Endothelial cell of umbilical vein (primary cell): ENCODE data around the gene IL20. TPM values are rescaled to one million over a fixed set of nuclear protein-coding genes. Genes with fewer than 3 reads are reported as not detected.

ENCODE experiments used
- BruUV-seq: library from RNA; stranded (reverse); fragments of 400-500 nt; replicated peaks from 2 replicates; lab custom pipeline; 2021; lab: Mats Ljungman, UMichigan
- CTCF ChIA-PET: fragments of 300-600, 350-600 bp; sonication (Branson Sonifier 250); formaldehyde crosslinking; loops from one replicate; lab custom pipeline; 2021; ENCODE audit warnings: antibody characterized with exemption, inconsistent platforms; lab: Charles Lee
- POLR2A ChIA-PET: fragments of 300-600, 350-600 bp; sonication (Branson Sonifier 250); formaldehyde crosslinking; loops from one replicate; lab custom pipeline; 2021; ENCODE audit warnings: antibody characterized with exemption, inconsistent platforms; lab: Charles Lee
- DNase-seq: peaks from one replicate; pipeline ENCODE4 v3.0.0-alpha.2; 2011; ENCODE audit warnings: low read depth, low spot score
- FAIRE-seq: peaks from 2 replicates; lab custom pipeline; 2011; peaks lifted over from hg19 to GRCh38; lab: Jason Lieb, UNC
- H2AFZ ChIP-seq: 2 replicates; pipeline ENCODE4 v1.6.0; 2012; ENCODE audit warnings: low read depth, low read length, control low read depth, inconsistent platforms
- H3K27ac ChIP-seq: 2 replicates; pipeline ENCODE4 v1.5.1; 2011; ENCODE audit warnings: low read depth, mild to moderate bottlenecking, control low read depth, low read length, moderate library complexity; ENCODE audit not compliant: insufficient read depth
- H3K27me3 ChIP-seq, 2 experiments: 2 replicates each; pipeline versions ENCODE4 v1.6.0 to v1.6.1; 2011; ENCODE audit warnings: low read length in 2 of 2, mixed read lengths in 1 of 2; ENCODE audit not compliant: control insufficient read depth in 2 of 2, insufficient read depth in 2 of 2
- H3K36me3 ChIP-seq, 2 experiments: 2 replicates in 1 of 2; 3 replicates in 1 of 2; pipeline ENCODE4 v1.5.1; 2011; ENCODE audit warnings: low read length in 2 of 2, mild to moderate bottlenecking in 1 of 2, moderate library complexity in 1 of 2; ENCODE audit not compliant: control insufficient read depth in 2 of 2, insufficient read depth in 2 of 2; ENCODE audit errors: extremely low read depth in 1 of 2
- H3K4me1 ChIP-seq: 3 replicates; pipeline ENCODE4 v1.5.1; 2011; ENCODE audit warnings: mild to moderate bottlenecking, low read length; ENCODE audit not compliant: control insufficient read depth, insufficient read depth; ENCODE audit errors: extremely low read depth
- H3K4me2 ChIP-seq: 2 replicates; pipeline ENCODE4 v1.6.1; 2011; ENCODE audit warnings: low read length, control low read depth, mixed read lengths; ENCODE audit not compliant: insufficient read depth
- H3K4me3 ChIP-seq, 3 experiments: fragments of 200-600 bp in 1 of 3; sonication (generic), shearing (Covaris generic) in 1 of 3; replicated peaks in 1 of 3; 2 replicates each; pipeline ENCODE4 v1.5.1; 2011 to 2016; ENCODE audit warnings: control low read depth in 3 of 3, low read length in 3 of 3, mild to moderate bottlenecking in 2 of 3, inconsistent platforms in 1 of 3, low read depth in 1 of 3, moderate library complexity in 1 of 3; ENCODE audit not compliant: insufficient read depth in 1 of 3
- H3K79me2 ChIP-seq: 2 replicates; pipeline ENCODE4 v1.6.0; 2012; ENCODE audit warnings: low read length, inconsistent platforms; ENCODE audit not compliant: control insufficient read depth, insufficient read depth
- H3K9ac ChIP-seq: replicated peaks from 2 replicates; pipeline ENCODE3; 2011; ENCODE audit warnings: low read length, control low read depth; ENCODE audit not compliant: insufficient read depth; ENCODE audit errors: extremely low read depth
- H3K9me1 ChIP-seq: replicated peaks from 3 replicates; pipeline ENCODE4 v1.6.0; 2011; ENCODE audit warnings: mild to moderate bottlenecking, low read length; ENCODE audit not compliant: control insufficient read depth, insufficient read depth; ENCODE audit errors: extremely low read depth
- H3K9me3 ChIP-seq: replicated peaks from 2 replicates; pipeline ENCODE4 v1.5.1; 2012; ENCODE audit warnings: low read length, inconsistent platforms; ENCODE audit not compliant: control insufficient read depth, insufficient read depth
- H4K20me1 ChIP-seq: replicated peaks from 2 replicates; pipeline ENCODE3; 2011; ENCODE audit warnings: mild to moderate bottlenecking, low read length; ENCODE audit not compliant: control insufficient read depth, insufficient read depth; ENCODE audit errors: extremely low read depth
- CTCF ChIP-seq, 2 donors: IDR thresholded peaks; 1 replicate in 1 of 2; 2 replicates in 1 of 2; pipeline ENCODE4 v1.5.1; 2011; ENCODE audit warnings: low read length in 2 of 2, mild to moderate bottlenecking in 2 of 2, moderate library complexity in 2 of 2, control low read depth in 1 of 2, inconsistent platforms in 1 of 2, low read depth in 1 of 2; ENCODE audit not compliant: insufficient read depth in 1 of 2; ENCODE audit errors: extremely low read depth in 1 of 2
- EZH2 ChIP-seq: IDR thresholded peaks from 2 replicates; pipeline ENCODE4 v1.6.1; 2012; ENCODE audit warnings: borderline replicate concordance, low read depth, mild to moderate bottlenecking, moderate library complexity, low read length, inconsistent platforms; ENCODE audit not compliant: severe bottlenecking
- FOS ChIP-seq: IDR thresholded peaks from 2 replicates; pipeline ENCODE4 v1.6.1; 2011; ENCODE audit warnings: mild to moderate bottlenecking, low read length, moderate library complexity, borderline replicate concordance; ENCODE audit not compliant: insufficient read depth
- GATA2 ChIP-seq: IDR thresholded peaks from 2 replicates; pipeline ENCODE4 v1.7.0; 2011; ENCODE audit warnings: low read depth, mild to moderate bottlenecking, moderate library complexity, mixed read lengths, low read length; ENCODE audit not compliant: insufficient read length, insufficient read depth
- JUN ChIP-seq: IDR thresholded peaks from 2 replicates; pipeline ENCODE4 v1.6.1; 2011; ENCODE audit warnings: borderline replicate concordance, low read depth; ENCODE audit not compliant: insufficient read length, insufficient read depth
- MAX ChIP-seq: IDR thresholded peaks from 2 replicates; pipeline ENCODE4 v1.6.1; 2011; ENCODE audit not compliant: insufficient read depth, insufficient read length
- MYC ChIP-seq: IDR thresholded peaks from one replicate; pipeline ENCODE4 v1.6.1; 2011; ENCODE audit warnings: mild to moderate bottlenecking, low read depth, low read length
- POLR2A ChIP-seq: IDR thresholded peaks from 2 replicates; pipeline ENCODE4 v1.6.1; 2012; ENCODE audit warnings: low read depth, mild to moderate bottlenecking, control low read depth, low read length
- POLR2AphosphoS5 ChIP-seq: IDR thresholded peaks from 2 replicates; pipeline ENCODE4 v1.6.1; 2012; ENCODE audit warnings: low read depth, mild to moderate bottlenecking, control low read depth, low read length, moderate library complexity; ENCODE audit not compliant: insufficient read depth
- dilution Hi-C: fragments of 300-500 bp; cut with MboI; formaldehyde crosslinking; loops from one replicate; pipeline ENCODE4 v1.15.0; 2019; ENCODE audit warnings: low sequenced_read_pairs; ENCODE audit not compliant: extremely low pct_ligation_motif_present
- intact Hi-C: fragments of 100-400 bp; cut with micrococcal nuclease; formaldehyde crosslinking; loops from one replicate; pipeline ENCODE4 v1.10.0; 2022
- polyA plus RNA-seq, 4 experiments: library from polyadenylated mRNA; depleted of rRNA in 3 of 4; stranded (reverse) in 3 of 4; unstranded in 1 of 4; fragments of >200 nt; gene quantifications; 2 replicates each; pipeline versions ENCODE4 v1.2.1 to v1.2.3, GENCODE V29; 2011 to 2012; ENCODE audit warnings: missing spikeins in 1 of 4
- total RNA-seq: library from RNA; stranded (reverse); gene quantifications from 2 replicates; pipeline ENCODE4 v1.2.3, GENCODE V29; 2021

IL20 gene
- total and polyA plus RNA-seq, 2 donors (not counting 3 experiments of a cell fraction or from before 2014, with no cell fraction given) = not detected

DNA sequence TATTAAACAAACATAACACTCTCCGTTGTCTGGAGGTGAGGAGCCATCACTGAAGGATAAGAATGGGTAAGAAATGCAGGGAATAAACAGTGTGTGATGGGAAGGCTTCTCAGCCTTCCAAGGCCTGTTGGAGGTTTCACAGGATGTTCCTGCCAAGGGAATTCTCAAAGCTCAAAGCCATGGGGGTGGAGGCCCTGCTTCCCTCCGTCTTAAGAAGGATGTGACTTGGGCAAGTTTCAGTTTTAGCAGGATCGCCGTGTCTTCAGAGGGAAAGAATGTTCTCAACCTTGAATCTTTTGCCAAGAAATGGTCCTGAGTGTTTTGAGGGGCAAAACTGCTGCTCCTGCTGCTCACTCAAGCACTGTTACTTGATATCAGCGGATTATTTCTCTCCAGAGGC is 41.7 kb upstream of the IL20 start:
- intact Hi-C loops (no loop called here), dilution Hi-C loops (no loop called here)
- Histone ChIP-seq H3K27ac (no peak overlapping the region), H3K27me3 (peaks cover 0 to 2% of the 10 kb centered on the region in 2 experiments), H2AFZ (no peak overlapping the region), H3K9me1 (no peaks in the 10 kb centered on the region), H3K9me3 (no peaks in the 10 kb centered on the region), H3K36me3 (no peaks in the 10 kb centered on the region), H3K4me2 (no peak overlapping the region), H3K4me3 (no peak overlapping the region), H3K9ac (no peak overlapping the region), H3K79me2 (no peaks in the 10 kb centered on the region), H3K4me1 (peaks cover 5% of the 10 kb centered on the region), H4K20me1 (no peaks in the 10 kb centered on the region)
- TF ChIP-seq MAX (no peak), JUN (no peak), POLR2A (no peak), GATA2 (no peak), POLR2AphosphoS5 (no peak), CTCF (IDR thresholded peaks at IDR 0.05; ENCODE audit: extremely low read depth in 1 of 2, insufficient read depth in 1 of 2, low read depth in 1 of 2, low read length in 2 of 2) (no peak), FOS (no peak), EZH2 (no peak), MYC (no peak)
- BruUV-seq = no TSS peak
- no peak for FAIRE-seq
- POLR2A ChIA-PET = no interaction called here
- DNase-seq = no peak
- CTCF ChIA-PET = interaction anchor here (1.2 to 1.3 kb wide), 3 partner anchors 9 to 89 kb away, joined by 3 to 4 read pairs (median 4); no protein-coding TSS in a partner anchor
